Measurements from ENCODE around the gene COL11A2.
"Not testable (repeated sequence)": the region's sequence is repeated elsewhere in the genome, so short reads cannot be mapped to it uniquely, and the experiment has no call there.

COL11A2 gene

DNA sequence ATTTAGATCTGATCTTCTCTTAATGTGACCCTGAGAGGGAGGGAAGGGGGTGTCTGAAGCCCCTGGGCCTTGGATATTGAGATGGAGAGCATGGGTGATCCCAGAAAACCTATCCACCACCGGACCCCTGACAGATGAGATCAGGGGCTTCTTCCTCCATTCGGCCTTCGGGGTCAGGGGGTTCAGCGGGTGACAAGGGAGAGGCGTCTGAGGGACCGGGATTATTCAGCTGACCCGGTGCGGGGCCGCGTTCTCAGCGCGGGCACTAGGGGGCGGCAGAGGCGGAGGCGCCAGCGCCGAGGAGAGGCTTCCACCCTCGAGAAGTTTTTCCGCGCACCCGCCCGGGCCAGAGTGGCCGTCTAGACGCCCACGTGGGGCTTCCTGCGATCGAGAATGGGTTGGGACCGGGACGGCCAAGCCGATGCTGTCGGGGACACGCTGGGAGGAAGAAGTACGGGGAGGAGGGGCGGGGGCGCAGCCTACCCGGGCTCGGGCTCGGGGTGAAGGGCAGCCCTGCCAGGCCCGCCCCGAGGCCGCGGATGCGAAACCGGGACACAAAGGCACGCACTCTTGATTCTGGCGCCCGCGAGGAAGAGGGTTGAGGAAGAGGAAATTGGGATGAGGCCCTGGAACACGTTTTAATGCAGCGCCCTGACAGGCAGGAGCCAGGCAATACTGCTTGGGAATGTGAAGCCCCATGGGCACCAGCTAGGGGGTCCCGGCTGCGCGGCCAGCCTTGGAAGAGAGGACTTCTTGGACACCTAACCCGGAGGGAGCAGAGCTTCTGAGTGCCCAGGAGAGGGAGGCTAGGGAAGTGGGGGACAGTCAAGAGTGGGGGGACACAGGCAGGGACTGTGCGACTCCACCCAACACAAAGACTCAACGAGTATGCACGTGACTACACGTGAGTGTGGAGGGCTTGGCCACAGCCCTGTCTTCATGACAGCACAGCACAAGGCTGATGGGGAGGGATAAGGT lies 30.6 kb downstream of the COL11A2 start:
- peak overlapping the region; percentile 64 for H3K9ac ChIP-seq (ENCODE audit: low read depth, low read length)
- no peaks in the 10 kb centered on the region; the same call in 1 of the 2 replicates for H3K4me1 ChIP-seq (ENCODE audit: control insufficient read depth, insufficient read depth, low read length)
- peak overlapping the region; percentile 67 for H3K4me3 ChIP-seq (ENCODE audit: low read depth, low read length)
- no peaks in the 10 kb centered on the region for H3K9me3 ChIP-seq (ENCODE audit: control insufficient read depth, insufficient read depth, low read length)
- H3K36me3 ChIP-seq (ENCODE audit: control insufficient read depth, insufficient read depth, low read length) = no peaks in the 10 kb centered on the region
- no peak overlapping the region for H3K27ac ChIP-seq (ENCODE audit: low read depth, low read length)
- peaks cover 10% of the 10 kb centered on the region for H3K27me3 ChIP-seq (ENCODE audit: control insufficient read depth, insufficient read depth, low read length)

DNA sequence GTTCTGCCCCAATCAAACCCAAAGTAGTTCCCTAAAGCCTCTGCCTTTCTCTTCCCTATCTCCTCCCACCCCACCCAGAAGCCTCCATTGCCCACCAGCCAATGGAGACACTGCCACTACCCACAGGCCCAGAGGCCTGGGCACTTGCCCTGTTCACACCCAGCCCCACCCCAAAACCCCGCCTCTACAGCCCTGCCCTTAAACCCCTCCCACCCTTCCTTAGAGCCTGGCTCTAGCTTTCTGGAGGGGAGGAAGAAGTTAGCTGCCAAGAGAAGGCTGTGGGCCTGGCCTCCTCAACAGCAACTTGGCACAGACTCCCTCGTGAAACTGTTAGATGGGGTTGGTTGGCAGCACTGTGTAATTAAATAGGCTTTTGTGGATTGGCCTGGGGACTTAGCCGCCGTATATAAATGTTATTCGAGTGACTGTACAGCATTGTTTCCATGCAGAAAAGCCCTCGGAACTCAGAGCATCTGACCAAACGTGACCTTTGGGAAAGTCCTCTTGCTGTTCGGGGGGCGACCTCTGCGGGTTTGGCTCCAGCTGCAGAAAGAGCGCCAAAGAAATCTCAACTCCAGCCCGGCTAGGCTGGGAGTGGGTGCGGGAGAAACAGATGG lies 31.4 kb downstream of the COL11A2 start:
- peak overlapping the region; percentile 67; the same call in 1 of the 2 replicates for H3K4me3 ChIP-seq (ENCODE audit: low read depth, low read length)
- H3K27ac ChIP-seq (ENCODE audit: low read depth, low read length) = no peak overlapping the region
- peaks cover 10% of the 10 kb centered on the region for H3K27me3 ChIP-seq (ENCODE audit: control insufficient read depth, insufficient read depth, low read length)
- H3K4me1 ChIP-seq (ENCODE audit: control insufficient read depth, insufficient read depth, low read length) = no peaks in the 10 kb centered on the region; the same call in 1 of the 2 replicates
- no peaks in the 10 kb centered on the region for H3K36me3 ChIP-seq (ENCODE audit: control insufficient read depth, insufficient read depth, low read length)
- H3K9me3 ChIP-seq (ENCODE audit: control insufficient read depth, insufficient read depth, low read length) = no peaks in the 10 kb centered on the region
- H3K9ac ChIP-seq (ENCODE audit: low read depth, low read length) = no peak overlapping the region

DNA sequence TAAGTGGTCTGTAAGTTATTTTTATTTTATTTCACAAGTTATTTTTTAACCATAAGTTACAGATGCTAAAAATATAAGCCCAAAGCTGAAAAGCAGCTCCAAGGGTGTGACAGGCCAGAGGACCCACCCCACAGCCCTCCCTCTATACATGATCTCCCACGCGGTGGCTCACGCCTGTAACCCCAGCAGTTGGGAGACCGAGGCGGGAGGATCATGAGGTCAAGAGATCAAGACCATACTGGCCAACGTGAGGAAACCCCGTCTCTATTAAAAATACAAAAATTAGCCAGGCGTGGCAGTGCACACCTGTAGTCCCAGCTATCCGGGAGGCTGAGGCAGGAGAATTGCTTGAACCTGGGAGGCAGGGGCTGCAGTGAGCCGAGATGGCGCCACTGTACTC lies 32.2 kb downstream of the COL11A2 start:
- H3K36me3 ChIP-seq (ENCODE audit: control insufficient read depth, insufficient read depth, low read length) = no peaks in the 10 kb centered on the region
- H3K4me1 ChIP-seq (ENCODE audit: control insufficient read depth, insufficient read depth, low read length) = no peaks in the 10 kb centered on the region; the same call in 1 of the 2 replicates
- no peak overlapping the region for H3K4me3 ChIP-seq (ENCODE audit: low read depth, low read length)
- no peak overlapping the region for H3K9ac ChIP-seq (ENCODE audit: low read depth, low read length)
- H3K9me3 ChIP-seq (ENCODE audit: control insufficient read depth, insufficient read depth, low read length) = no peaks in the 10 kb centered on the region
- H3K27ac ChIP-seq (ENCODE audit: low read depth, low read length) = no peak overlapping the region
- peaks cover 10% of the 10 kb centered on the region for H3K27me3 ChIP-seq (ENCODE audit: control insufficient read depth, insufficient read depth, low read length)

DNA sequence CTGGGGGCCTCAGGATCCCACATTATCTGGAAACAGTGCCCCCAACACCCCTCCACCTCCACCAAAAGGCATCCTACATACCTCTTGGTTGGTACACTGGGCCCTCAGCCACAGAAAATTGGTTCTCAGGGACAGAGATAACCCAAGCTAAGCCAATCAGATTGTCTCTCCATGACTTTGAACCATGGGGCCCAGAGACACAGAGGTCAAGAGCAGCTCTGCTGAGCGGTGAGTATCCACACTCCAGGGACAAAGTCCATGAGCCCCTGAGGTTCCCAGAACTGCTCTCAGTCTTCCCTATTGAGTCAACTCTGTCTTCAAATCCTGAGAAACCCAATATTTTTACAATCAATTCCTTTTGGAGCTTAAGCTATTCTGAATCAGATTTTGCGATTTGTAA lies 35.3 kb downstream of the COL11A2 start:
- Histone ChIP-seq H3K27ac (ENCODE audit: low read depth, low read length) (no peak overlapping the region), H3K9me3 (ENCODE audit: control insufficient read depth, insufficient read depth, low read length) (no peaks in the 10 kb centered on the region), H3K4me1 (ENCODE audit: control insufficient read depth, insufficient read depth, low read length) (no peaks in the 10 kb centered on the region; the same call in 1 of the 2 replicates), H3K4me3 (ENCODE audit: low read depth, low read length) (no peak overlapping the region), H3K36me3 (ENCODE audit: control insufficient read depth, insufficient read depth, low read length) (no peaks in the 10 kb centered on the region), H3K27me3 (ENCODE audit: control insufficient read depth, insufficient read depth, low read length) (peaks cover 3% of the 10 kb centered on the region), H3K9ac (ENCODE audit: low read depth, low read length) (no peak overlapping the region)

DNA sequence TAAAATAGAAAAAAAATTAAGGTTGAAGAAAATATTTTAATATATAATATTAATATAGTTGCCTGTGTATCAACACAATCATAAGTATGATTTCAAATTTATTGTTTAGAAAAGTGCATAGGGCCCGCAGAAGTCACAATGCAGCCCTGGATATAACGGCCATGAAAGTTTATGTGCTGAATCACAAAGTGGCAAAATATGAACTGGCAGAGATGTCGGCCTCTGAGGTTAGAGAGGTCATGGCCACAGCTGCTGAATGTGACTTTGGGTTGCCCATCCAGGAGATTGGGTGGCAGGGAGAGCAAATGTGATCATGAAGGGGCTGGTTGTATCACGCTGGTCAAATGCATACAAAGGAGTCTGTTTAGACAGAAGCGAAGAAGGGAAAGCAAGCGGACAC lies 35.7 kb downstream of the COL11A2 start:
- Histone ChIP-seq H3K4me1 (ENCODE audit: control insufficient read depth, insufficient read depth, low read length) (no peaks in the 10 kb centered on the region; the same call in 1 of the 2 replicates), H3K27ac (ENCODE audit: low read depth, low read length) (no peak overlapping the region), H3K9ac (ENCODE audit: low read depth, low read length) (no peak overlapping the region), H3K9me3 (ENCODE audit: control insufficient read depth, insufficient read depth, low read length) (no peaks in the 10 kb centered on the region), H3K4me3 (ENCODE audit: low read depth, low read length) (no peak overlapping the region), H3K36me3 (ENCODE audit: control insufficient read depth, insufficient read depth, low read length) (no peaks in the 10 kb centered on the region), H3K27me3 (ENCODE audit: control insufficient read depth, insufficient read depth, low read length) (no peaks in the 10 kb centered on the region)

DNA sequence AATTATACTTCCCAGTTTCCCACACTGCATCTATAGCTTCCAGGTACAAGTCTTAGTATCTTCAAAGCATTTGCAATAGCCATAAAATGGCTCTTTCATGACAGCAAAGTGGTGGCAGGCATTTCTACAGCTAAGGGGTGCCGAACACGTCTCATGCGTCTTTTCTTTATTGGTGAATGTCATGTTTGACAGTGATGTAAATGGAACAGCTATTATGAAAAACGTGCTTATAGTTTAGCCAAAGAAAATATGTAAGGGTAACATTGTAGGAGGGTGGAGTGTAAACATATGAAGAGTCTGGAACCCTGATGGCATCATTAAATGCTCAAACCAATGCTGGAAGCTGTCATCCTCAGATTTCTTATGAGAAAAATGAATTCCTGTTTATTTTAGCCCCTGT lies 37.9 kb downstream of the COL11A2 start:
- no peaks in the 10 kb centered on the region for H3K27me3 ChIP-seq (ENCODE audit: control insufficient read depth, insufficient read depth, low read length)
- H3K4me1 ChIP-seq (ENCODE audit: control insufficient read depth, insufficient read depth, low read length) = no peaks in the 10 kb centered on the region
- H3K27ac ChIP-seq (ENCODE audit: low read depth, low read length) = no peak overlapping the region
- no peaks in the 10 kb centered on the region for H3K9me3 ChIP-seq (ENCODE audit: control insufficient read depth, insufficient read depth, low read length)
- H3K4me3 ChIP-seq (ENCODE audit: low read depth, low read length) = no peak overlapping the region
- no peaks in the 10 kb centered on the region for H3K36me3 ChIP-seq (ENCODE audit: control insufficient read depth, insufficient read depth, low read length)
- no peak overlapping the region for H3K9ac ChIP-seq (ENCODE audit: low read depth, low read length)

DNA sequence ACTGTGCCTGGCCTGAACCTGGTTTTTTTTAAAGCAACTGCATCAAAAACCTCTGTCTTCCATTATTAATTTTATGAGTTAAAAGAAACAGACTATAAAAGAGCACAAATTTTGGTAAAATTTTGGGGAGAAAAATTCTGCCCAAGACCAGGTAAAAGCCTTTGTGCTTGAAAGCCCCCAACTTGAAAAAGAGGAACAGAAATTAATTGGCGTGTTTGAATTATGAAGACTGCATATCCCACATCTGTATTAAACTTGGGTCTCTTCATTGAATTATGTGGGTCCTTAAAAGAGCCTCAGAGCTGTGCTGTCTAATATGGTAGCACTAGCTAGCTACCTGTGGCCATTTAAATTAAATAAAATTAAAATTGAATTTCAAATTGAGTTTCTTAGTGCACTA lies 41.2 kb downstream of the COL11A2 start:
- Histone ChIP-seq H3K36me3 (ENCODE audit: control insufficient read depth, insufficient read depth, low read length) (no peaks in the 10 kb centered on the region), H3K27ac (ENCODE audit: low read depth, low read length) (no peak overlapping the region), H3K9me3 (ENCODE audit: control insufficient read depth, insufficient read depth, low read length) (no peaks in the 10 kb centered on the region), H3K4me3 (ENCODE audit: low read depth, low read length) (no peak overlapping the region), H3K27me3 (ENCODE audit: control insufficient read depth, insufficient read depth, low read length) (no peaks in the 10 kb centered on the region), H3K4me1 (ENCODE audit: control insufficient read depth, insufficient read depth, low read length) (peaks cover 10% of the 10 kb centered on the region), H3K9ac (ENCODE audit: low read depth, low read length) (no peak overlapping the region)

DNA sequence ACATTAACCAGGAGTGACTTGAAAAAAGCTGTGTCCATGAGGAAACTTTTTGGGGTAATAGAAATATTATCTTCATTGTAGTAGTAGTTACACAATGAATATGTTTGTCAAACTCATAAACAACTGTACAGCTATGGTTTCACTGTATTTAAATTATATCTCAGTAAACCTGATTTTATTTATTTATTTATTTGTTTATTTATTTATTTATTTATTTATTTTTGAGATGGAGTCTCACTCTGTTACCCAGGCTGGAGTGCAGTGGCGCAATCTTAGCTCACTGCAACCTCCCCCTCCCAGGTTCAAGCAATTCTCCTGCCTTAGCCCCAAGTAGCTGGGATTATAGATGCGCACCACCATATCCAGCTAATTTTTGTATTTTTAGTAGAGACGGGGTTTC lies 41.7 kb downstream of the COL11A2 start:
- not testable (repeated sequence) for H3K9ac ChIP-seq (ENCODE audit: low read depth, low read length); H3K27me3 ChIP-seq (ENCODE audit: control insufficient read depth, insufficient read depth, low read length); H3K27ac ChIP-seq (ENCODE audit: low read depth, low read length); H3K9me3 ChIP-seq (ENCODE audit: control insufficient read depth, insufficient read depth, low read length); H3K4me3 ChIP-seq (ENCODE audit: low read depth, low read length); H3K36me3 ChIP-seq (ENCODE audit: control insufficient read depth, insufficient read depth, low read length)
- peaks cover 10% of the 10 kb centered on the region for H3K4me1 ChIP-seq (ENCODE audit: control insufficient read depth, insufficient read depth, low read length)

DNA sequence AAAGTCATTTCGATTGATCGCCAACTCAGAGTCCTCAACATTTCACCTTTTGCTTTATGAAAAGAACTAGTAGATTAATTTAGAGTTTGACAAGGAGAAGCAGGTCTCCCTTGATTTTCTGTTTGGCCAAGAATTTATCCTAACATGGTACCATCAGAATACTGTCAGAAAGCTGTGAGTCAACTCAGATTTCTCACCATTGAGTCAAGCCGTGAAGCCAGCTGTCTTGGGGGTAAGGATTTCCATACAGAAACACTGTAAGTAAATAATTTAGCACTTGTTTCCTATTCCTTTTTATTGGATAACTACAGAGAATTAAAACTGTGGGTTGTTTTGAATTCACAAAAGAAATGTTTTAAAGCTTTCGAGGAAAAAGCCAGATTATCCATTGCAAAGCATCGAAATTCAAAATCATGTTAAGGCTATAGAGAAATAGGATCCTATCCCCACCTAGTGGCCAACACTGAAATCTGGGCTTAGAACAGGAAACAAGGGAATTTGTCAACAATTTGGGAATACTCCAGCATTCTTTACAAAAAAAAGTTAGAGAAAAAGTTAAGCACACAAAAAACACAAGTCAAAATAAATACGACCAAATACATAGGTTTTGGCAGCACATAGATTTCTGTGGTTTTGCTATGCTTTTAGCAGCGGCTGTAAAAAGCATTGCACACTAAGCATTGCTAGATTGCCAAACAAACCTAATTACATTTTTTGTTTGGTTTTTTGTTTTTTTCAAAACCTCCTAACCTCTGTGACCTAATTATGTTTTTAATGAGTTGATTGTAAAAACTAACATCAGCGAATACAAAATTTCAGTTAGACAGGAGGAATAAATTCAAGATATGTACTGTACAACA lies 44.2 kb downstream of the COL11A2 start:
- Histone ChIP-seq H3K9ac (ENCODE audit: low read depth, low read length) (no peak overlapping the region), H3K4me3 (ENCODE audit: low read depth, low read length) (no peak overlapping the region), H3K4me1 (ENCODE audit: control insufficient read depth, insufficient read depth, low read length) (peaks cover 10% of the 10 kb centered on the region), H3K36me3 (ENCODE audit: control insufficient read depth, insufficient read depth, low read length) (no peaks in the 10 kb centered on the region), H3K27ac (ENCODE audit: low read depth, low read length) (no peak overlapping the region), H3K27me3 (ENCODE audit: control insufficient read depth, insufficient read depth, low read length) (no peaks in the 10 kb centered on the region), H3K9me3 (ENCODE audit: control insufficient read depth, insufficient read depth, low read length) (no peaks in the 10 kb centered on the region)

DNA sequence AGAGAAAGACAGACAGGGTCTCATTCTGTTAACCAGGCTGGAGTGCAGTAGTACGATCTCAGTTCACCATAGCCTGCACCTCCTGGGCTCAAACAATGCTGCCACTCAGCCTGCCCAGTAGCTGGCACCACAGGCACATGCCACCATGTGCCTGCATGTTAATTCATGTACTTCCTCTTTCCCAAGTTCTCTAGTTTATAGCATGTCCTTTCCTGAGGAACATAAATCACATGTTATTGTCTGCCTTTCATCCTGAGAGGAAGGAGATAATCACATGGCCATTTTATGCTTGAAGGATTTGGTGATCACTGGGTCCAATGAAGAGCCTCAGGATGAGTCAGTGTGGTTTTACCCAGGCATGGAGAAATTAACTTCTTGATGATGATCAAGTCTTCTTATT lies 47.9 kb downstream of the COL11A2 start:
- Histone ChIP-seq H3K4me1 (ENCODE audit: control insufficient read depth, insufficient read depth, low read length) (peaks cover 10% of the 10 kb centered on the region), H3K27me3 (ENCODE audit: control insufficient read depth, insufficient read depth, low read length) (no peaks in the 10 kb centered on the region), H3K9me3 (ENCODE audit: control insufficient read depth, insufficient read depth, low read length) (no peaks in the 10 kb centered on the region), H3K4me3 (ENCODE audit: low read depth, low read length) (no peak overlapping the region), H3K9ac (ENCODE audit: low read depth, low read length) (no peak overlapping the region), H3K36me3 (ENCODE audit: control insufficient read depth, insufficient read depth, low read length) (0 out of 2 replicates have a peak, but pooled peaks cover 2% of the 10 kb centered on the region), H3K27ac (ENCODE audit: low read depth, low read length) (no peak overlapping the region)

All from HUES48 (cell line).